ENCODE results near the gene VPS35. TPM values are rescaled to one million over a fixed set of nuclear protein-coding genes. Genes with fewer than 3 reads are reported as not detected.

VPS35 gene
- total and polyA plus RNA-seq, 10 of the 15 experiments (the other 5 are each of a cell fraction or from before 2014, with no cell fraction given): 28.5 to 125 (median 60.6) TPM

GRCh38 chr16:46629331-46630219 is 59.4 kb downstream of the VPS35 start:
- TF ChIP-seq MYC (IDR thresholded peaks at IDR 0.05; ENCODE audit: insufficient read depth, insufficient read length, insufficient replicate concordance, low read length, severe bottlenecking) (no peak), HDGF (IDR thresholded peaks at IDR 0.05) (no peak), SMARCA5 (IDR thresholded peaks at IDR 0.05) (no peak), NFYB (IDR thresholded peaks at IDR 0.05; ENCODE audit: insufficient read depth, low read depth, low read length) (peak; percentile 20; the same call in 1 of the 2 replicates)
- TF ChIP-seq, protein P1, sequence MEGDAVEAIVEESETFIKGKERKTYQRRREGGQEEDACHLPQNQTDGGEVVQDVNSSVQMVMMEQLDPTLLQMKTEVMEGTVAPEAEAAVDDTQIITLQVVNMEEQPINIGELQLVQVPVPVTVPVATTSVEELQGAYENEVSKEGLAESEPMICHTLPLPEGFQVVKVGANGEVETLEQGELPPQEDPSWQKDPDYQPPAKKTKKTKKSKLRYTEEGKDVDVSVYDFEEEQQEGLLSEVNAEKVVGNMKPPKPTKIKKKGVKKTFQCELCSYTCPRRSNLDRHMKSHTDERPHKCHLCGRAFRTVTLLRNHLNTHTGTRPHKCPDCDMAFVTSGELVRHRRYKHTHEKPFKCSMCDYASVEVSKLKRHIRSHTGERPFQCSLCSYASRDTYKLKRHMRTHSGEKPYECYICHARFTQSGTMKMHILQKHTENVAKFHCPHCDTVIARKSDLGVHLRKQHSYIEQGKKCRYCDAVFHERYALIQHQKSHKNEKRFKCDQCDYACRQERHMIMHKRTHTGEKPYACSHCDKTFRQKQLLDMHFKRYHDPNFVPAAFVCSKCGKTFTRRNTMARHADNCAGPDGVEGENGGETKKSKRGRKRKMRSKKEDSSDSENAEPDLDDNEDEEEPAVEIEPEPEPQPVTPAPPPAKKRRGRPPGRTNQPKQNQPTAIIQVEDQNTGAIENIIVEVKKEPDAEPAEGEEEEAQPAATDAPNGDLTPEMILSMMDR (IDR thresholded peaks at IDR 0.05 in 2 of 3, conservative IDR thresholded peaks at IDR 0.05 in 1 of 3; ENCODE audit: control insufficient read depth in 2 of 3, extremely low read depth in 1 of 3, insufficient read depth in 1 of 3, low read depth in 3 of 3, low read length in 3 of 3): peak in 2 of 3 experiments; percentile 25 to 31; a peak in 2 of 6 replicates
- FAIRE-seq (no peak), DNase-seq (ENCODE audit: low read depth, low spot score) (no peak), ATAC-seq (peak; percentile 43; the same call in 2 of the 3 replicates)
- ChIA-PET RAD21 (ENCODE audit: unreplicated experiment) (no interaction called here), SMC1A (ENCODE audit: uncharacterized antibody, unreplicated experiment) (interaction anchor here (0.5 to 1.1 kb wide), 3 partner anchors 9 to 1460 kb away, joined by 3 read pairs; no protein-coding TSS in a partner anchor), POLR2A (no interaction called here), CTCF (interaction anchor here (0.7 to 1.9 kb wide), 3 partner anchors 44 to 62 kb away, joined by 4 to 7 read pairs (median 4); no protein-coding TSS in a partner anchor)
- Histone ChIP-seq H3K4me2 (ENCODE audit: control insufficient read depth, insufficient read depth) (no peak overlapping the region), H4K20me1 (ENCODE audit: control insufficient read depth, insufficient read depth) (no peaks in the 10 kb centered on the region), H3K9ac (ENCODE audit: control insufficient read depth, insufficient read depth, low read length) (no peak overlapping the region), H2AFZ (ENCODE audit: control insufficient read depth, low read depth, low read length) (peak overlapping the region; percentile 24), H3K36me3 (ENCODE audit: control insufficient read depth in 2 of 2, insufficient read depth in 2 of 2, low read length in 1 of 2) (no peaks in the 10 kb centered on the region), H3K4me3 (no peak overlapping the region), H3K4me1 (ENCODE audit: control insufficient read depth, insufficient read depth, low read length) (peaks cover 7% of the 10 kb centered on the region; the same call in 1 of the 2 replicates), H3K79me2 (ENCODE audit: control insufficient read depth, insufficient read depth, low read length) (no peaks in the 10 kb centered on the region), H3K9me3 (replicated peaks; ENCODE audit: control insufficient read depth, insufficient read depth, low read length) (no peaks in the 10 kb centered on the region), H3K27me3 (replicated peaks in 1 of 2; ENCODE audit: control insufficient read depth in 2 of 2, insufficient read depth in 2 of 2, low read length in 1 of 2) (no peaks in the 10 kb centered on the region), H3K27ac (ENCODE audit: control insufficient read depth, insufficient read depth) (no peak overlapping the region)
- intact Hi-C loops (cut with micrococcal nuclease; ENCODE audit: unreplicated experiment): no loop called here
- 14% methylated on average over 10 of the region's 10 CpGs for WGBS (ENCODE audit: insufficient coverage, insufficient replicate concordance, low lambda C conversion rate, missing lambda C conversion rate)
- no TSS peak for BruUV-seq (replicated peaks)
- in situ Hi-C loops (cut with MboI): no loop called here

Data from GM12878 (cell line).